COLO668 (cell line): ENCODE data around the gene LCN1.
"Not testable (repeated sequence)": the region's sequence is repeated elsewhere in the genome, so short reads cannot be mapped to it uniquely, and the experiment has no call there.

Source experiments
- DNase-seq: peaks from one replicate; lab custom pipeline; 2025; ENCODE audit not compliant: unreplicated experiment; lab: John Stamatoyannopoulos, UW

Gene LCN1

GRCh38 chr9:135504262-135505243 is 16.7 kb upstream of the LCN1 start:
- DNase-seq = peak; percentile 52

GRCh38 chr9:135505406-135506187 is 15.6 kb upstream of the LCN1 start:
- no peak for DNase-seq

- DNase-seq = no peak
Measured at GRCh38 chr9:135506327-135507103, 14.7 kb upstream of the LCN1 start.

GRCh38 chr9:135507104-135508035 is 13.9 kb upstream of the LCN1 start:
- no peak for DNase-seq

GRCh38 chr9:135508211-135508820 is 12.9 kb upstream of the LCN1 start:
- no peak for DNase-seq

- no peak for DNase-seq
Measured at GRCh38 chr9:135509458-135509857, 11.8 kb upstream of the LCN1 start.

GRCh38 chr9:135512241-135512603 is 9.0 kb upstream of the LCN1 start:
- no peak for DNase-seq

GRCh38 chr9:135512904-135513303 is 8.3 kb upstream of the LCN1 start:
- no peak for DNase-seq

GRCh38 chr9:135513351-135513846 is 7.8 kb upstream of the LCN1 start:
- no peak for DNase-seq

- DNase-seq = not testable (repeated sequence)
Measured at GRCh38 chr9:135513906-135514305, 7.3 kb upstream of the LCN1 start.

GRCh38 chr9:135514342-135515082 is 6.7 kb upstream of the LCN1 start:
- no peak for DNase-seq

GRCh38 chr9:135515083-135515951 is 5.9 kb upstream of the LCN1 start:
- no peak for DNase-seq

- DNase-seq = no peak
Measured at GRCh38 chr9:135516132-135516860, 4.9 kb upstream of the LCN1 start.

GRCh38 chr9:135517407-135517822 is 3.8 kb upstream of the LCN1 start:
- DNase-seq = no peak

GRCh38 chr9:135519179-135519971 is 1.9 kb upstream of the LCN1 start:
- no peak for DNase-seq

GRCh38 chr9:135521608-135522095 is 412 bp downstream of the LCN1 start:
- no peak for DNase-seq
